Fibroblast of lung (primary cell): ENCODE data around the gene UROC1.

Experiments used
- CTCF ChIP-seq, 2 donors: IDR thresholded peaks in 1 of 2; conservative IDR thresholded peaks in 1 of 2; 1 replicate in 1 of 2; 2 replicates in 1 of 2; pipeline ENCODE4 v1.5.1; 2011 to 2012; ENCODE audit warnings: low read length in 2 of 2, control low read depth in 1 of 2, inconsistent platforms in 1 of 2, low read depth in 1 of 2, mild to moderate bottlenecking in 1 of 2
- EZH2 ChIP-seq: IDR thresholded peaks from 2 replicates; pipeline ENCODE4 v1.5.1; 2012; ENCODE audit warnings: low read length, control low read depth, mild to moderate bottlenecking; ENCODE audit errors: missing control alignments

- TF ChIP-seq CTCF (conservative IDR thresholded peaks at IDR 0.05 in 1 of 2, IDR thresholded peaks at IDR 0.05 in 1 of 2; ENCODE audit: low read depth in 1 of 2, low read length in 2 of 2) (no peak), EZH2 (no peak)
Measured at GRCh38 chr3:126451511-126451910, 66.1 kb downstream of the UROC1 start.
